HG03135 (cell line): Measurements from ENCODE around the gene PTPRR.
A peak's percentile ranks its signal among the peaks of the same experiment; 100 is the strongest.

Experiments
- ATAC-seq: cut with Tn5 transposase; IDR thresholded peaks from one replicate; pipeline ENCODE4 v1.9.1; 2021; ENCODE audit warnings: mild to moderate bottlenecking, moderate library complexity; ENCODE audit not compliant: unreplicated experiment

PTPRR gene

DNA sequence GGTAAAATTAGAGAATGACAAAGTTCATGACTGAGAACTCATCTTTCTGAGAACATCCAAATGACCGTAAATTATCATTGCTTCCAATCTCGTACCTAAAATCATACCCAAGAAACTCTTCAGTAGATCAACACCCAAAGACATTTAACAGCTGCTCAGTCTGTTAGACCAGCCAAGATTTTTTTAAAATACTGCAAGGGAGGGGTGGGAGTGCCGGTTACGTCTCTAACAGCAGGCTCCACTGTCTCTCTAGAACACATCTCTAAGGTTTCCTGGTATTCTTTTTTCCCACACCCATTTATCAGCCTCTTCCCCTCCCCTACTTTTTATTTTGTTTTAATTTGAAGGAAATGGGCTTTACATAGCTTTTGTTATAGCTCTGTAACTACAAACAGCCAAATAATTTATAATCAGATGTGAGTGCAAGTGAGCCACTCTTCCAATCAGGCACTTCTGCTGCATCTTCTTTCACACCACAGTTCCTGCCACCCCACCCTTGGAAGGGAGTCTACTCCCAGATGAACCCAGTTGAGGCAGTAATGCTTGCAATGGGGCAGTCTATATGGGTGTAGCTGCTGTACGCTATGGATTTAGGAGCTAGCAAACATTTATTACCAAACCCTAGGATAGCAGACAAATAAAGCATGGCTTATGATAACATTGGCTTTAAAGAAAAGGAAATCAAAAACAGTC lies 305.2 kb downstream of the PTPRR start:
- no peak for ATAC-seq

DNA sequence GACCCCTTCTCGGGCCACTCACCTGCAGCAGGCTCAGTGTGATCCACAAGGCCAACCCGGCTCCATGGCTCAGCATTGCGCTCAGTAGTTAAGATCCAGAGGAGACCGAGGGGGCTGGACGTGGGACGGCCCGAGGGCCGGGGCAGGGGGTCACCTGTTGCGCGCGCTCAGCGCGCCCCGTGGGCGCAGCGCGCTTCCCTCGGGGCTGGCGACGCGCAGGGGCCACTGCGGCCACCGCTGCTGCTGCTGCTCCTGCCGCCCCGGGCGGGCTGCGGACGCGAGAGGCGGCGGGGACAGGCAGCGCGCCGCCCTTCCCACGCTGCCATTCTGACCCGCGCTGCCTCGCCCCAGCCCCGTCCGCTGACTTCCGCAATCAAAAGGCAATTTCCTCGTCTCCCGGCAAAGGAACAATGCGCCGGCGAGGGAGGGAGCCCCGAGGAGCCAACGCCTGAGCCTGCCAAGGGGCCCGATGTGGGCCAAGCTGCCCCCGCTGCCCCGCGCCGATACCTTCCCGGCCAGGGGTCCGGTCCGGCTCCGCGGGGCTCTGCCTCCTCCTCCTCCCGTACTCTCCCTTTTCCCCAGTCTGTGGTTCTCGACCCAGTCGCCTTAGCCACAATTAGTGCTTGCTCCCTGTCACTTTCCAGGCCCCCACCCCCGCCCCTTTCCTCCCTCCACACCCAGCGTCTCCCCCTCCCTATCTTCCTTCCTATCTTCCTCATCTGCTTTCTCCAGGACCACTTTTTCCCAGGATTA lies 310.6 kb downstream of the PTPRR start:
- ATAC-seq, result no peak

DNA sequence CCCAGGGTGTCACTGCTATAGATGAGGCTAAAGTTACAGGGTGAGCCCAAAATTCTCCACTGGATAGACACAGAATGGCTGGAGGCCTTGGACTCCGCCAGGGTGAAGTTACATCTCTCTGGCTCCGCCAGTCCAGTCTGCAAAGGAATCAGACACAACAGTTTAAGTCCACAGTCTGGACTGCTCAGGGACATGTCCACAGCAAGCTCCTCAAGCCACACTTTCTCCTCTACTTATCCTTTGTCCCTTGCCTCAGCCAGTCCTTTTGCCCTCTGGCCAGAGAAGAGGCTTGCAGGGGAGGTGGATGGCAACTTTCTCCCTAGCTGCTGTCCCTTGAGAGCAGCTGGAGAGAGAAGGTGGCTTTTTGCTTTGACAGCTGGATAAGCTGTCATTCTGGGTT lies 311.3 kb downstream of the PTPRR start:
- ATAC-seq, result no peak

DNA sequence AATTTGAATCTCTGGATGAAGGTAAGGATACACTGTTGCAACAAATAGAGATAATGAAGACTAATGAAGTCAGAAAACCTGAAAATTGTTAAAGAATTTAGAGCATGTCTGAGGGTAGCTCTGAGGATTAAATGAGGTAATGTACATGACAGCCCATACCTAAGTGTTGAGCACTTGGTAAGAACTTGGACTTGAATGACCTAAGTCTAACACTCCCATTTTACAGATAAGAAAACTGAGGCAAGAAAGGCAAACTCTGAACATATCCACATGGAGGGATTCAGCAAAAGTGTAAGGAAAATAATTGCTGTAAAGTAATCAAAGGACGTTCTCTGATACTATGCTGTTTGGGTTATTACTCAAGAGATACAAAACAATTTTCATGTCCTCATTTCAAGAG lies 312.4 kb downstream of the PTPRR start:
- ATAC-seq, result no peak

DNA sequence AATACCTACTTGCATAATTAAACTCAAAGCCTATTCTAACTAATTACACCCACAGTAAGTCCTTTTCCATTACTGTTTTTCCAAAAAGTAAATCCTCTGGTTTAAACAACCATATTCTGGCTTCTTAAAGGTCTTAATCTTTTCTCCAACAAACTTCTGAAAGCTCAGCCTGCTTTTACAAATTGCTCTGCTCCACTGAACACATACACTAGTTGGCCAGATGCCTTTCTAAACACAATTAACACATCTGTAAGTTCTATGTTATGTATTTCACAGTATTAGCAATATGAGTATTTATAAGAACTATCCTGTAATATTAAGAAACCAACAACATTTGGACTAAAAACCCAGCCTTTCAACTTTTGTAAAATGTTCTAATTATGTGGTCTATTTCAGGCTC lies 313.4 kb downstream of the PTPRR start:
- no peak for ATAC-seq

DNA sequence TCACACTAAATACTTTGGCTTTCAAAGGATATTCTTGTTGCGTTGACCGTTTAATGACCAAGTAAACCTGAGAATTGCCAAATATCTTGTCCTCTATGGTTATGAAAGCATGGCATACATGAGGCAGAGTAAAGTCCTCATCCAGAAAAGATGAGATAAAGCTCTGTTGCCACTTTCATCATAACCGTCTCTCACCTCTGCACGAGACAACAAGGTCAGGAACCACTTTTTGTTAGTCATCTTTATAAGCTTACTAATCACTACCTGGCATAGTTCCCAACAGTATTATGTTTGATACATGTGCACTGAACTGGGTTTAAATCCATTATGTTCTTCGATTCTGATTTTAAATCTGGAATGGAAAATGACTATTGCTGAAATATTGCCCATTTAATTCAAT lies 314.6 kb downstream of the PTPRR start:
- no peak for ATAC-seq

DNA sequence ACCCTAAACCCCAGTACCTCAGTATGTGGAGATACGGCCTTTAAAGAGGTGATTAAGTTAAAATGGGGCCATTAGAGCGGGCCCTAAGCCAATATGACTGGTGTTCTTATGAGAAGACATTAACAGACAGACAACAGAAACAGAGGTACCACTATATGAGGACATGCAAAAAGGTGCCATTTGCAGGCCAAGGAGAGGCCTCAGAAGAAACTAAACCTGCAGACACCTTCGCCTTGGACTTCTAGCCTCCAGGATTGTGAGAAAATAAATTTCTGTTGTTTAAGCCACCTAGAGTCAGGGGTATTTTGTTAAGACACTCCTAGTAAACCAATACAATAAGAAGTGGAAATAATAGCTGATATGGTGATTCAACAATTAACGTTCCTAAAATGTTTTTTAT lies 315.9 kb downstream of the PTPRR start:
- no peak for ATAC-seq

DNA sequence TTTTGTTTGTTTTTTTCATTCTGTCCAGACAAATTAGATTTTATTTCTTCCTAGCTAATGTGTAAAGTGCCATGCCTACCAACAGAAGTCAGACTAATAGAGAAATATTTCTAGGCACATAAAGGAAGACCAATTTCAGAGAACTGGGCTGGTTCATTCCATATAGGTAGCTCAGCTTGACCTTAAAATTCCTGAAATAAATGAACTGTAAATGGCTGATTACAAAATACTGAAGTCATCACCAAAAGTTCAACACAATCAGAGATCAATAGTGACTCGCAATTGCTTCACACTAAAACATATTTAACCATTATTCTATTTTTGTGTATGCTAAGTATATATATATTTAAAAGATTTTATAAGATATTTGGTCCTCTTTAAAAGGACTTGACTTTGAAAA lies 317.5 kb downstream of the PTPRR start:
- ATAC-seq, result no peak

DNA sequence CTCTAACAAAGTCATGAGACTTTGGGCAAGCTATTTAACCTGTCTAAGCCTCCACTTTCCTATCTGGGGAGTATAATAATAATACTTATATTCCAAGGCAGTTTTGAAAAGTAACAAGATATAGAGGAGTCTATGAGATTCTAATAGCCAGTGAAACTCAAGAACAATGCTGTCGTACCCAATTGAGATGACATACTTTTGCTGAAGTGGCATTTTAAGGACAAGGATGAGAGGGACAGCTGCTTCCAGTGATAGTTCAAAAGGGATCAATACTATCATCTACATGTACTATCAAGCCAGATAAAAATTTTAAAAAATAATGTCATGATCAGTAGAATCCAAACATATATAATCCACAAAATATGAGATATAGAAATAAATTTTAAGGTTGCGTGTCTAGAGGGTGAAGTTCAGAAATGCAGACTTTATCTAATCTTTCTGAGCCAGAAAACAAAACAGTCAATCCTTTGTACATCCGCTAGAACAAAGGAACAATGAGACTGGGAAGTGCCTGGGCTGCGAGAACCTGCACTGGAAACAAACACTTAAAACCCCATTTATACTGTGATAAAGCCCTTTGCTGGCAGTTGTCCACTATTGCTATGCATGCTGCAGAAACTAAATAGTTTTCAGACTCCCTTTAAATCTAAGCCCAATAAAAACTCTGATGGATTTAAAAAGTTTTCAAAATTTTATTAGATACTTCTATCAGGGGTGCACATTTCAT lies 321.9 kb downstream of the PTPRR start:
- ATAC-seq, result no peak

DNA sequence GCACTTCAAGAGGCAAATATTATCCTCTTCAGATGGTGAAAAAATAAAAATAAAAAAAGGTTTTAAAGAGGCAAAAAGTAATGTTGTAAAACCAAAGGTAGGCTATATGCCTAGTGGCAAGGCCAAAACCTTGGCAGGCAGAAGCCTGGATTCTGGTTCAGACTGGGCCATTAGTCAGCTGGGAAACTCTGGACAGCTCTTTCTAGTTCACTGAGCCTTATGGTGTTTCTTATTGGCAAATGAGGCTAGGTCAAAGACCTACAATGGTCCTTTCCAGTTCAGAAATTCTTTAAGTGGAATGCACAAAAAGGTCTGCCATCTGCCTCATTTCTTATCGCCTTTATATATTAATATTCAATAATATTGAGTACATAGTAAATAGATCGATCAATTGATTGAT lies 327.9 kb downstream of the PTPRR start:
- no peak for ATAC-seq

DNA sequence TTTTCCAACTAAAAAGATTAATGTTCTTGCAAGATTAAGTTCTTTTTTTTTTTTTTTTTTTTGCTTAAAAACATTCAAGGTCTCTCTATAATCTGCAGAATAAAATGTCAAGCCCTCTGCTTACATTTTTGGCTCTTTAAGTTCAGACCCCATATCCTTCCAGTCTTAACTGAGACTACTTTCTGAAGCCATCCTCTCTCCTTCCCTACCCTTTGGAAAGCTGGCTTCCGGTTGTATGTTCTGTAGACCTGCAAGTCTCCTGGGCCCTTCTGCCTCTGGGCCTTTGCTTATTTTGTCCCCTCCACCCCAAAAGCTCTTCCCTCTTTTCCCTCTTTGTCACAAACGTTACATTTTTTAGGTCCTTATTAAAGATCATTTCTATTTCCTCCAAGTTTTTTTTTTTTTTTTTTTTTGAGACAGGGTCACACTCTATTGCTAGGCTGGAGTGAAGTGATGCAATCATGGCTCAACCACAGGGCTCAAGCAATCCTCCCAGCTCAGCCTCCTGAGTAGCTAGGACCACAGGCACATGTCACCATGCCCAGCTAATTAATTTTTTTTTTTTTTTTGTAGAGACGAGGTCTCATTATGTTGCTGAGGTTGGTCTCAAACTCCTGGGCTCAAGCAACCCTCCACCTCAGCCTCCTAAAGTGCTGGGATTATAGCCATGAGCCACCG lies 329.9 kb downstream of the PTPRR start:
- no peak for ATAC-seq

DNA sequence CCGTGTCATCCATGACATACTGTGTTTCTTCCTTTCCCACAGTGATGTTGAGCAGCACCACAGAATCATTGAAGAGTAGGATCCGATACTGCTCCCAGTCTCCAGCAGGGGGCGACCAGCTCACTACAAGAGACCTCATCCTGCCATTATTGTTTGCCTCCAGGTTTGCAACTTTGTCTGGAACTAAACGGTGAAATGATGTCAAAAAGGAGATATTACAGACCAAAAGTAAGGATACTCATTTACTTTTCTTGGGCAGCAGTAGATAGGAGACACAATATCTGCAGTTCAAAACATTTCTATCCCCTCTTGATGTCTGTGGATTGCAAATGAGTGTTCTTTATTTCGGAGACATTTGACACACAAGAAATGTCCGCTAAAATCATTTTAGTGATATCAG lies 330.5 kb downstream of the PTPRR start:
- peak; percentile 89 for ATAC-seq
